H9 (cell line): ENCODE measurements around the gene TMEM95. TPM values are rescaled to one million over a fixed set of nuclear protein-coding genes. Genes with fewer than 3 reads are reported as not detected.

ENCODE experiments used
- DNase-seq: peaks from one replicate; pipeline ENCODE4 v3.0.0-alpha.2; 2017
- H2AFZ ChIP-seq: one replicate; pipeline ENCODE4 v1.6.1; 2013; ENCODE audit warnings: mild to moderate bottlenecking, low read length, control low read depth, moderate library complexity
- H2AK5ac ChIP-seq: 2 replicates; pipeline ENCODE4 v1.6.1; 2013; ENCODE audit warnings: low read length, control low read depth, mixed read lengths; ENCODE audit not compliant: insufficient read length
- H2BK120ac ChIP-seq: one replicate; pipeline ENCODE4 v1.6.1; 2013; ENCODE audit warnings: low read depth, mild to moderate bottlenecking, low read length, control low read depth, inconsistent platforms; ENCODE audit not compliant: poor library complexity, severe bottlenecking
- H2BK12ac ChIP-seq: 2 replicates; pipeline ENCODE4 v1.6.1; 2013; ENCODE audit warnings: low read length, control low read depth, mixed read lengths, low read depth; ENCODE audit not compliant: insufficient read length
- H2BK15ac ChIP-seq: 2 replicates; pipeline ENCODE4 v1.6.1; 2013; ENCODE audit warnings: low read depth, low read length, control low read depth
- H2BK20ac ChIP-seq: one replicate; pipeline ENCODE4 v1.6.1; 2013; ENCODE audit warnings: low read depth, mild to moderate bottlenecking, low read length, control low read depth, inconsistent platforms; ENCODE audit not compliant: poor library complexity, severe bottlenecking
- H2BK5ac ChIP-seq: 2 replicates; pipeline ENCODE4 v1.6.1; 2013; ENCODE audit warnings: low read length, control low read depth, mixed read lengths; ENCODE audit not compliant: insufficient read length
- H3K14ac ChIP-seq: 2 replicates; pipeline ENCODE4 v1.6.1; 2013; ENCODE audit warnings: low read length, control low read depth; ENCODE audit not compliant: insufficient read depth
- H3K18ac ChIP-seq: 2 replicates; pipeline ENCODE4 v1.6.1; 2013; ENCODE audit warnings: low read depth, mild to moderate bottlenecking, mixed read lengths, low read length, control low read depth; ENCODE audit not compliant: insufficient read length
- H3K23ac ChIP-seq: 2 replicates; pipeline ENCODE4 v1.6.1; 2013; ENCODE audit warnings: low read length, control low read depth, mixed read lengths, low read depth; ENCODE audit not compliant: insufficient read length
- H3K23me2 ChIP-seq: 2 replicates; pipeline ENCODE4 v1.6.1; 2013; ENCODE audit warnings: low read depth, mild to moderate bottlenecking, mixed read lengths, low read length, control low read depth; ENCODE audit not compliant: insufficient read length, poor library complexity, severe bottlenecking
- H3K27ac ChIP-seq: 2 replicates; pipeline ENCODE4 v1.5.1; 2013; ENCODE audit warnings: low read length, control low read depth, mixed read lengths, low read depth; ENCODE audit not compliant: insufficient read length
- H3K27me3 ChIP-seq: 2 replicates; pipeline ENCODE4 v1.6.1; 2013; ENCODE audit warnings: low read length, control low read depth, inconsistent platforms; ENCODE audit not compliant: insufficient read depth
- H3K4ac ChIP-seq: 2 replicates; pipeline ENCODE4 v1.6.1; 2013; ENCODE audit warnings: low read depth, mild to moderate bottlenecking, control low read depth, inconsistent platforms, low read length, moderate library complexity
- H3K4me1 ChIP-seq: 2 replicates; pipeline ENCODE4 v1.6.1; 2013; ENCODE audit warnings: low read length, control low read depth, inconsistent platforms; ENCODE audit not compliant: insufficient read depth
- H3K4me2 ChIP-seq: 2 replicates; pipeline ENCODE4 v1.6.1; 2013; ENCODE audit warnings: low read length, control low read depth, mixed read lengths; ENCODE audit not compliant: insufficient read length, insufficient read depth
- H3K56ac ChIP-seq: 2 replicates; pipeline ENCODE4 v1.6.1; 2013; ENCODE audit warnings: low read depth, mild to moderate bottlenecking, mixed read lengths, low read length, control low read depth; ENCODE audit not compliant: insufficient read length
- H3K79me1 ChIP-seq: 2 replicates; pipeline ENCODE4 v1.6.1; 2013; ENCODE audit warnings: low read depth, mild to moderate bottlenecking, moderate library complexity, low read length, control low read depth, inconsistent platforms; ENCODE audit not compliant: insufficient read depth, poor library complexity, severe bottlenecking
- H3K79me2 ChIP-seq: 2 replicates; pipeline ENCODE4 v1.6.1; 2013; ENCODE audit warnings: low read length, control low read depth, inconsistent platforms; ENCODE audit not compliant: insufficient read depth
- H3K9ac ChIP-seq: 2 replicates; pipeline ENCODE4 v1.6.1; 2013; ENCODE audit warnings: low read length, control low read depth, mixed read lengths; ENCODE audit not compliant: insufficient read length; ENCODE audit errors: extremely low read depth
- H3K9me3 ChIP-seq: one replicate; pipeline ENCODE4 v1.6.1; 2013; ENCODE audit warnings: low read depth, low read length, inconsistent platforms; ENCODE audit not compliant: control insufficient read depth
- H3T11ph ChIP-seq: one replicate; pipeline ENCODE4 v1.6.1; 2013; ENCODE audit warnings: mild to moderate bottlenecking, low read length, control low read depth, inconsistent platforms
- H4K20me1 ChIP-seq: one replicate; pipeline ENCODE4 v1.6.1; 2013; ENCODE audit not compliant: control insufficient read depth, insufficient read length, insufficient read depth
- H4K5ac ChIP-seq: 2 replicates; pipeline ENCODE4 v1.6.1; 2013; ENCODE audit warnings: low read depth, mild to moderate bottlenecking, mixed read lengths, low read length, control low read depth; ENCODE audit not compliant: insufficient read length
- H4K8ac ChIP-seq: replicated peaks from 2 replicates; pipeline ENCODE4 v1.6.1; 2013; ENCODE audit warnings: low read length, control low read depth, mixed read lengths, low read depth; ENCODE audit not compliant: insufficient read length
- H4K91ac ChIP-seq: 2 replicates; pipeline ENCODE4 v1.6.1; 2013; ENCODE audit warnings: low read depth, mild to moderate bottlenecking, moderate library complexity, mixed read lengths, low read length, control low read depth; ENCODE audit not compliant: insufficient read length
- H3K27ac Mint-ChIP-seq, 3 experiments: 2 replicates in 2 of 3; 3 replicates in 1 of 3; pipeline ENCODE4 v1.8.0; 2020 to 2021; ENCODE audit warnings: mixed read lengths in 3 of 3, mild to moderate bottlenecking in 1 of 3, moderate library complexity in 1 of 3
- H3K27me3 Mint-ChIP-seq: 2 replicates; pipeline ENCODE4 v1.8.0; 2021; ENCODE audit warnings: low read depth, mild to moderate bottlenecking, moderate library complexity, mixed read lengths
- H3K36me3 Mint-ChIP-seq, 3 experiments: 2 replicates in 2 of 3; 3 replicates in 1 of 3; pipeline ENCODE4 v1.8.0; 2020 to 2021; ENCODE audit warnings: low read depth in 3 of 3, mixed read lengths in 3 of 3; ENCODE audit not compliant: insufficient read depth in 1 of 3
- H3K4me1 Mint-ChIP-seq, 2 experiments: 2 replicates each; pipeline ENCODE4 v1.8.0; 2020; ENCODE audit warnings: mixed read lengths in 2 of 2
- H3K4me3 Mint-ChIP-seq, 2 experiments: 2 replicates in 1 of 2; 3 replicates in 1 of 2; pipeline ENCODE4 v1.8.0; 2020 to 2021; ENCODE audit warnings: mild to moderate bottlenecking in 2 of 2, mixed read lengths in 2 of 2, moderate library complexity in 1 of 2
- H3K9me3 Mint-ChIP-seq, 2 experiments: 2 replicates in 1 of 2; 3 replicates in 1 of 2; pipeline ENCODE4 v1.8.0; 2020; ENCODE audit warnings: mild to moderate bottlenecking in 2 of 2, mixed read lengths in 2 of 2, moderate library complexity in 1 of 2
- CTCF ChIP-seq: fragments of 200-600 bp; sonication (generic); conservative IDR thresholded peaks from 3 replicates; pipeline ENCODE4 v1.8.0; 2021; ENCODE audit warnings: antibody characterized with exemption, mild to moderate bottlenecking
- WGBS: extraction: QIAGEN DNeasy Blood & Tissue Kit; methylation state at CpG from one replicate; pipeline ENCODE4 v1.1.7; 2013; ENCODE audit warnings: missing lambda C conversion rate, low lambda C conversion rate, mixed read lengths; ENCODE audit not compliant: insufficient read length; ENCODE audit errors: extremely low coverage; 5-methylcytosine and 5-hydroxymethylcytosine counted together
- total RNA-seq: library from RNA; stranded (reverse); gene quantifications from 2 replicates; pipeline ENCODE4 v1.2.1, GENCODE V29; 2021

TMEM95 gene
- total RNA-seq, 1 experiment from 2014 or later, result not detected

- Histone ChIP-seq H2BK12ac (no peak overlapping the region), H3K14ac (0 out of 2 replicates have a peak overlapping the region, but pooled peaks have one; percentile 22), H3K56ac (no peak overlapping the region), H4K20me1 (no peaks in the 10 kb centered on the region), H2BK15ac (no peak overlapping the region), H3K9me3 (no peaks in the 10 kb centered on the region), H2AK5ac (no peak overlapping the region), H3K27ac (no peak overlapping the region), H3K79me2 (no peaks in the 10 kb centered on the region), H2BK120ac (no peak overlapping the region), H3K9ac (no peak overlapping the region), H3K23me2 (peaks cover 17% of the 10 kb centered on the region), H4K8ac (no peak overlapping the region), H3K4me1 (no peaks in the 10 kb centered on the region), H2AFZ (no peak overlapping the region), H3K4me2 (peak overlapping the region; percentile 57), H3K79me1 (no peaks in the 10 kb centered on the region), H2BK20ac (no peak overlapping the region), H3K18ac (no peak overlapping the region), H3T11ph (no peak overlapping the region), H2BK5ac (no peak overlapping the region), H4K91ac (no peak overlapping the region), H4K5ac (no peak overlapping the region), H3K23ac (no peak overlapping the region), H3K4ac (no peak overlapping the region), H3K27me3 (peaks cover 11% of the 10 kb centered on the region; the same call in 1 of the 2 replicates)
- Mint-ChIP-seq H3K36me3 (peaks cover 7 to 32% (median 30%) of the 10 kb centered on the region in 3 experiments; a peak in 6 of 7 replicates), H3K9me3 (peaks cover 5 to 7% of the 10 kb centered on the region in 2 experiments), H3K4me1 (peaks cover 21 to 25% of the 10 kb centered on the region in 2 experiments), H3K27ac (no peak overlapping the region), H3K27me3 (peaks cover 44% of the 10 kb centered on the region), H3K4me3 (peak overlapping the region; percentile 54 to 63; a peak in 4 of 5 replicates)
- DNase-seq, result peak; percentile 93
- no CpG with 5 or more reads among the region's 65 CpGs for WGBS
- no peak for TF ChIP-seq CTCF
Observed at GRCh38 chr17:7383742-7384488, 29.0 kb downstream of the TMEM95 start.
